DND-41 (cell line): ENCODE data around the gene ARHGAP15.

ENCODE experiments used
- ATAC-seq: fragments of 200-7000 bp; cut with Tn5 transposase; 3 replicates; pipeline ENCODE4 v1.9.1; 2021; ENCODE audit warnings: low read depth; ENCODE audit not compliant: insufficient read depth
- DNase-seq: peaks from one replicate; pipeline ENCODE4 v3.0.0-alpha.2; 2020
- H2AFZ ChIP-seq: 2 replicates; pipeline ENCODE4 v1.6.0; 2012; ENCODE audit warnings: low read depth, low read length
- H3K27ac ChIP-seq: 2 replicates; pipeline ENCODE4 v1.5.1; 2012; ENCODE audit warnings: low read length, inconsistent platforms
- H3K27me3 ChIP-seq: fragments of 200-600 bp; sonication (generic); 2 replicates; pipeline ENCODE4 v1.6.0; 2012; ENCODE audit warnings: low read length, mild to moderate bottlenecking, inconsistent platforms; ENCODE audit not compliant: insufficient read depth, poor library complexity
- H3K36me3 ChIP-seq: 2 replicates; pipeline ENCODE4 v1.5.1; 2012; ENCODE audit warnings: low read length, inconsistent platforms; ENCODE audit not compliant: insufficient read depth
- H3K4me1 ChIP-seq: 2 replicates; pipeline ENCODE4 v1.5.1; 2012; ENCODE audit warnings: mild to moderate bottlenecking, low read length; ENCODE audit not compliant: insufficient read depth
- H3K4me2 ChIP-seq: 2 replicates; pipeline ENCODE4 v1.6.0; 2012; ENCODE audit warnings: mild to moderate bottlenecking, moderate library complexity, low read length, inconsistent platforms; ENCODE audit not compliant: insufficient read depth
- H3K4me3 ChIP-seq, 2 experiments: fragments of 200-600 bp in 1 of 2; shearing (Covaris generic) in 1 of 2; 2 replicates each; pipeline ENCODE4 v1.5.1; 2012 to 2016; ENCODE audit warnings: inconsistent platforms in 2 of 2, low read length in 2 of 2, mild to moderate bottlenecking in 2 of 2, low read depth in 1 of 2, moderate library complexity in 1 of 2
- H3K79me2 ChIP-seq: 2 replicates; pipeline ENCODE4 v1.6.0; 2012; ENCODE audit warnings: low read length, inconsistent platforms; ENCODE audit not compliant: insufficient read depth
- H3K9ac ChIP-seq: 2 replicates; pipeline ENCODE4 v1.6.0; 2012; ENCODE audit warnings: low read depth, mild to moderate bottlenecking, inconsistent platforms, low read length, moderate library complexity
- H3K9me3 ChIP-seq: 2 replicates; pipeline ENCODE4 v1.5.1; 2012; ENCODE audit warnings: low read length, moderate library complexity, mild to moderate bottlenecking, inconsistent platforms; ENCODE audit not compliant: insufficient read depth, severe bottlenecking
- H4K20me1 ChIP-seq: 2 replicates; pipeline ENCODE4 v1.6.0; 2012; ENCODE audit warnings: low read length; ENCODE audit not compliant: insufficient read depth
- EZH2 ChIP-seq: IDR thresholded peaks from 3 replicates; pipeline ENCODE4 v1.6.1; 2012; ENCODE audit warnings: borderline replicate concordance, low read depth, mild to moderate bottlenecking, moderate library complexity, low read length, inconsistent platforms; ENCODE audit not compliant: severe bottlenecking
- TF ChIP-seq, protein P1 (sequence below): IDR thresholded peaks from 2 replicates; pipeline ENCODE4 v1.5.1; 2012; ENCODE audit warnings: borderline replicate concordance, low read length, moderate library complexity, mild to moderate bottlenecking; ENCODE audit not compliant: poor library complexity, severe bottlenecking; ENCODE audit errors: extremely low read depth

ARHGAP15 gene

DNA sequence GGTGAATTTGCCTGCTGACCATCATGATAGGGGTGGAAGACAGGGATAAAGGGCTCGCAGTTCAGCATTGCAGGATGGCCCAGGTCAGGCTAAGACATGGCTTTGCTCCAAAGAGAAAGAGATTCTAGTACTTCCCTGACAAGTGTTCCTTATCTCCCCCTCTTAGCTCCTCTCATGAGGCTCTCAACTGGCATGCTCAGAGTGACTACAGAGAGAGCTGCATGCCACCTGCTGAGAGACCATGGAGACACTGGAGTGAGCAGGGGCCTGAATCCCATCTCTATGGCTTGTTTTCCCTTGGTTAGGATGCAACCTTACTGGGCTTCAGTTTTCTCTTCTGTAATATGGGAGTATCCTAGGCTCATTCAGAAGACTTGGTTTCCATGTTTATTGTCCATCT is 94.3 kb downstream of the ARHGAP15 start:
- no peak overlapping the region for H3K4me2 ChIP-seq
- peak overlapping the region; percentile 24 for H3K27ac ChIP-seq
- H3K9ac ChIP-seq: no peak overlapping the region
- H4K20me1 ChIP-seq: no peaks in the 10 kb centered on the region
- no peaks in the 10 kb centered on the region for H3K27me3 ChIP-seq
- no peak overlapping the region for H2AFZ ChIP-seq
- ATAC-seq: 0 out of 3 replicates have a peak, but pooled peaks have one; percentile 14
- H3K79me2 ChIP-seq: peaks cover 91% of the 10 kb centered on the region
- DNase-seq: no peak
- TF ChIP-seq, protein P1, sequence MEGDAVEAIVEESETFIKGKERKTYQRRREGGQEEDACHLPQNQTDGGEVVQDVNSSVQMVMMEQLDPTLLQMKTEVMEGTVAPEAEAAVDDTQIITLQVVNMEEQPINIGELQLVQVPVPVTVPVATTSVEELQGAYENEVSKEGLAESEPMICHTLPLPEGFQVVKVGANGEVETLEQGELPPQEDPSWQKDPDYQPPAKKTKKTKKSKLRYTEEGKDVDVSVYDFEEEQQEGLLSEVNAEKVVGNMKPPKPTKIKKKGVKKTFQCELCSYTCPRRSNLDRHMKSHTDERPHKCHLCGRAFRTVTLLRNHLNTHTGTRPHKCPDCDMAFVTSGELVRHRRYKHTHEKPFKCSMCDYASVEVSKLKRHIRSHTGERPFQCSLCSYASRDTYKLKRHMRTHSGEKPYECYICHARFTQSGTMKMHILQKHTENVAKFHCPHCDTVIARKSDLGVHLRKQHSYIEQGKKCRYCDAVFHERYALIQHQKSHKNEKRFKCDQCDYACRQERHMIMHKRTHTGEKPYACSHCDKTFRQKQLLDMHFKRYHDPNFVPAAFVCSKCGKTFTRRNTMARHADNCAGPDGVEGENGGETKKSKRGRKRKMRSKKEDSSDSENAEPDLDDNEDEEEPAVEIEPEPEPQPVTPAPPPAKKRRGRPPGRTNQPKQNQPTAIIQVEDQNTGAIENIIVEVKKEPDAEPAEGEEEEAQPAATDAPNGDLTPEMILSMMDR: no peak
- no peak for TF ChIP-seq EZH2
- H3K4me3 ChIP-seq: no peak overlapping the region
- H3K9me3 ChIP-seq: no peaks in the 10 kb centered on the region
- no peaks in the 10 kb centered on the region for H3K4me1 ChIP-seq
- H3K36me3 ChIP-seq: peaks cover 84% of the 10 kb centered on the region

DNA sequence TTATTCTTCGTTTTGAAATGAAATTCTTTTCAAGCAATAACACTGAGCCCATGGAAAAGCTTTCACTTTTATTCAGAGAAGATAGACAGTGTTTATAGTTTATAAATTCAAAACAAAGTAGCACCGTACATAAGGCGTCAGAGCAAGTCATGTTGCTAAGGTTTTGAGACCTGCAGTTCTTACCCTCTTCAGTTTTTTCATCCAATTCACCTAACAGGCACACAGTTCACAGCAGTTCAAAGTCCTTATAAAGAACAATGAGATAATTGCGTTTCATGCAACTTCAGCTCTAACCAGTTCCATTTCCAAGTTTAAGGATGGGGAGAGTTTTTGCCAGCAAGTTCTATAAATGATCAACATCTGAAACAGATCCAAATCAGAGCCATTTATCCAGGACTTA is 96.7 kb downstream of the ARHGAP15 start:
- H4K20me1 ChIP-seq: no peaks in the 10 kb centered on the region
- TF ChIP-seq, protein P1: no peak
- no peak for TF ChIP-seq EZH2
- no peak overlapping the region for H3K4me2 ChIP-seq
- no peaks in the 10 kb centered on the region for H3K4me1 ChIP-seq
- no peaks in the 10 kb centered on the region for H3K27me3 ChIP-seq
- no peak overlapping the region for H2AFZ ChIP-seq
- DNase-seq: no peak
- H3K27ac ChIP-seq: no peak overlapping the region
- H3K4me3 ChIP-seq: no peak overlapping the region
- ATAC-seq: no peak
- H3K79me2 ChIP-seq: peaks cover 90% of the 10 kb centered on the region
- peaks cover 89% of the 10 kb centered on the region for H3K36me3 ChIP-seq
- no peak overlapping the region for H3K9ac ChIP-seq
- no peaks in the 10 kb centered on the region for H3K9me3 ChIP-seq

DNA sequence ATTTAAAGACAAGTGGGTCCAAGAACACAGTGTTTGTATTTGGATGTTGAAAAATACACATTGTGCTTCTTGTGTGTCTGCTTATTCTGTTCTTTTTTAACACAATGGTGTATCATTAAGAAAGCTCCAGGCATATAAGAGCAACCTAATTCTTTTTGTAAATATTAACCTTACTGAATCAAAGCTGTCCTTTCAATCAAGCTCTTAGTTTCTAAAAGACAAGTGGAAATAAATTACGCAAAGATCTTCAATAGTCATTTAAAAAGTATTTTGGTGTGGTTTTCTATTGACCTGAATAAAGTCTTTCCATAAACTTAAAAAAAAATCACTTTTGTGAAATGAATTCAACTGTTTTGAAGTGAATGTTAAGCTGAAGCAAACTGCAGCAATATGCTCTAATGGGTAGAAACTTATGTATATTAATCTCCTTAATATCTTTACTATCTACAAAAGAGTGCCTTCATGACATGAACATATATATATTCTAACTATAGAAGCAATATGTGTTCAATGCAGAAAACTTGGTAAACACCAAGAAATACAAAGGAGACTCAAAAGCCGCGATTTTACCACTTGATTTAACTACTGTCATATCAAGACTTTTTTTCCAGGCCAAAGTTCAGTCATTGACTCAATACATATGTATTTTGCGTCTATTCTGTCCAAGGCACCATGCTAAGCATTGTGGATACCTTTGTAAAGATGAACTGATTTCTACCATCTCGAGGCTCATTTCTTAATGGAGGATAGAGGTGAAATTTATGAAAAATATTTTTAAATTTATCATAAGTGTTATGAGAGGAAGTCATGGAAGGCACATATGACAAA is 97.7 kb downstream of the ARHGAP15 start:
- no peak for TF ChIP-seq EZH2
- TF ChIP-seq, protein P1: no peak
- Histone ChIP-seq H3K27ac (no peak overlapping the region), H2AFZ (no peak overlapping the region), H3K79me2 (peaks cover 89% of the 10 kb centered on the region), H3K4me2 (no peak overlapping the region), H4K20me1 (no peaks in the 10 kb centered on the region), H3K9ac (no peak overlapping the region), H3K9me3 (no peaks in the 10 kb centered on the region), H3K36me3 (peaks cover 89% of the 10 kb centered on the region), H3K27me3 (no peaks in the 10 kb centered on the region), H3K4me3 (no peak overlapping the region), H3K4me1 (no peaks in the 10 kb centered on the region)
- no peak for ATAC-seq
- no peak for DNase-seq
